Activated CD4-positive, alpha-beta T cell treated with anti-CD3 and anti-CD28 coated beads, Interleukin-2, amount 50 U/mL, for 48 hours (primary cell): ENCODE data around the gene FYCO1.

Experiments used
- DNase-seq, 2 experiments: peaks; one replicate each; pipeline ENCODE4 v3.0.0-alpha.2; 2020

The FYCO1 gene

GRCh38 chr3:45911511-45912226 lies 84.0 kb downstream of the FYCO1 start:
- DNase-seq = no peak

DNA sequence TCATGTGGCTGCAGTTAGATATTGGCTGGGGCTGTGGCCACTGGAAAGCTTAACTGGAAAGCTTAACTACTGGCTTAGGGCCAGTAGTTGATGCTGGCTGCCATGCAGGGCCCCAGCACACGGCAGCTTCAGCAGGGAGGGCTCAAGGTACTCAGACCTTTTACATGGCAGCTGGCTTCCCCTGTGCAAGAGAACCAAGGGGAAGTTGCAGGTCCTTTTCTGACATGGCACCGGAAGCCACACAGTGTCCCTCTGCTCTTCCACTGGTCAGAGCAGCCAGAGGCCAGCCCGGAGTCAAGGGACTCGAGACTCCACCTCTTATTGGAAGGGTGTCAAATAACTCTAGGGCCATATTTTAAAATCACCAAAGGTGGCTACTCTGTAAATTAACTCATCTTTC lies 84.7 kb downstream of the FYCO1 start:
- DNase-seq = no peak

- DNase-seq = no peak
Observed at GRCh38 chr3:45909542-45909941, 86.1 kb downstream of the FYCO1 start.

DNA sequence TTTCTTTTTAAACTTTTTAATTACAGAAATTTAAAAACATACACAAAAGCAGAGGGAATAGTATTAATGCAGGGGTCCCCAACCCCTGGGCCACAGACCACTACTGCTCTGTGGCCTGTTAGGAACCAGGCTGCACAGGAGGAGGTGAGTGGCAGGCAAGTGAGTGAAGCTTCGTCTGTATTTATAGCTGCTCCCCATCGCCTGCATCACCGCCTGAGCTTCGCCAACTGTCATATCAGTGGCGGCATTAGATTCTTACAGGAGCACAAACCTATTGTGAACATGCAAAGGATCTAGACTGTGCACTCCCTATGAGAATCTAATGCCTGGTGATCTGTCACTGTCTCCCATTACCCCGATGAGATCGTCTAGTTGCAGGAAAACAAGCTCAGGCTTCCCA lies 86.9 kb downstream of the FYCO1 start:
- DNase-seq = no peak

DNA sequence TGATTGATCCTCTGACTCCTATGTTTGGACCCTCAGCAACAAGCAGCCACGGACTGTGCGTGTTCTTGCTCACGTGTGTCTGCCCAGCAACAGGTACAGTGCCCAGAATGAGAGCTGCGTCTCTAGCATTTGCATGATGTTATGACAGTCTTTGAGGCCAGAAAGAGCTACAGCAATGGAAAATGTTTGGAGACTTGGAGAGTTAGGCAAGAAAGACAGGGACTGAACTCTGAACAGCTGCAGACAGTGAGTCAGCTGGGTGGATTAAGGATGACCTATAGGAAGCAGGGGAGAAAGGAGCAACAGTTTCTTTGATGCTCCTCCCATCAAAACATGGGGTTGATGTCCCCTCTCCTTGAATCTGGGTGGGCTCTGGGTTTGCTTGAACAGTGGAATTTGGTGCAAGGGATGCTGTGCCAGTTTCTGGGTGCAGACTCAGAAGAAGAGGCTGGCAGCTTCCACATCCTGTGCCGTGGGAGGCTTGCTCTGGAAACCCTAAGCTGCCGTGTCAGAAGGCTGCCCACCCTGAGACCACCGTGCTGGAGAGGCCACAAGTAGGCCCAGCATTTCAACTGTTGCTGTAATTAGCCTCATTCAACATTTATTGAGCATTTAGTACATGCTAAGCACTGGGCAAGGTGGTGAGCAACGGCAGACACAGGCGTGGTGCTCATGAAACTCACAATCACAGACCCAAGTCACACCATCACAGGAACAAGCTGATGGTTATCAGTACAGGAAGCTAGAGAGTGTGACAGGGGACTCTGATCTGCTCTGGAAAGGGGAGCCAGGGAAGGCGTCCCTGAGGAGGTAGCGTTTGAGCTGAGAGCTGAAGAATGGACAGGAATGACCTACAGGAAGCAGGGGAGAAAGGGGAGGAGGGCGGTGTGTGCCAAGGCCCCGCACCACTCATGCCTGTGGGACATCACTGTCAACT lies 87.6 kb downstream of the FYCO1 start:
- DNase-seq = no peak

GRCh38 chr3:45906681-45907407 lies 88.8 kb downstream of the FYCO1 start:
- DNase-seq = no peak

- DNase-seq = no peak
Observed at GRCh38 chr3:45905755-45906154, 89.9 kb downstream of the FYCO1 start.

- no peak for DNase-seq
Observed at GRCh38 chr3:45904931-45905330, 90.7 kb downstream of the FYCO1 start.

DNA sequence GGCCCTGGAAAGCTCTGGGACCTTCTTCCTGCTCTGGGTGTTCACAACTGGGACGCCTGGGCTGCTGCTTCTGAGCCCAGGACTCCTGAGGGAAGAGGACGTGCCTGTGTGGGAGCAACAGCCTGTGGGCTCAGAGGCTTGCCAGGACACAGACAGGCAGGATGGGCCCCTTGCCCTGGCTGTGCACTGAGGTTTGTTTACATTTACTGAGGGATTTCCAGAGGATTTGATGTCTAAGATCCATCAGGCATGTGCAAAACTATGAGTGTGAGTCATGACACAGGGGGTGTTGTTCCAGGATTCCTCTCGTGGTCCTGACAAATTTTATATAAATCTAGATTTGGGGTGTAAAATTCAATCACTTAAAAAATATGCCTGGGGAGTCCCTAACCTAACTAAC lies 98.7 kb downstream of the FYCO1 start:
- DNase-seq = no peak

DNA sequence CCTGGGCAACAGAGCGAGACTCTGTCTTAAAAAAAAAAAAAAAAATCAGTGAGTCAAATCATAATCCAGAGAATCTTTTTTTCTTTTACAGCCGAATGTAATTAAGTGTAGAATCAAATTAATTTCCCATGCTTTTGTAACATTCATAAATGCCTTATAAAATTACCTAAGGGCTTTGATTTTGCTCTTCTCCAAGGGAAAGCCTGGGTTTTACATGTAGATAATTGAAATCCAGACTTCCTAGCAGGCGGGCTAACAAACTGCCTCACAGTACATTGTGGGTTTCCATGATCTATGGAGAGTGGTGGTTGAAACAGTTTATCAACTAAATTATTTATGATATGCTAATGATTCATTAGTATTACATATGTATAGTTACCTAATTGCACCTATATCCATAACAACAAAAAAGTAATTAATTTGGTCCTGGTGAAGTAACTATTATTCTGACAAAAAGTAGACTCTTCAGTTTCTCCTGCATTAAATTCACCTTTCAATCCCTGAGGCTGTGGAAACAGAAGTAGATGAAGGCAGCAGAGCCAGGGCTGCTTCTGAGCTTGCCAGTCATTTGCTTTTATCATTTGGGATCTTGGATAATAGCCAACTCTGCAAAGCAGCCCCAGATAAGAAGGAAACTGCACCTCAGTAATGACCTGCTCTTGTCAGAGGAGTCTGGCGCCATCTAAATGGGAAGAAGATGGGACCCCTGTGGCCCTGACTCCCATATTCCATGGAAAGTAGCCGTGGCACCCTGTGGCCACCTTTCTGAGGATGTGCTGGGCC lies 99.7 kb downstream of the FYCO1 start:
- no peak for DNase-seq

GRCh38 chr3:45894015-45894414 lies 101.6 kb downstream of the FYCO1 start:
- DNase-seq = no peak

- DNase-seq = no peak
Observed at GRCh38 chr3:45892161-45892560, 103.5 kb downstream of the FYCO1 start.

DNA sequence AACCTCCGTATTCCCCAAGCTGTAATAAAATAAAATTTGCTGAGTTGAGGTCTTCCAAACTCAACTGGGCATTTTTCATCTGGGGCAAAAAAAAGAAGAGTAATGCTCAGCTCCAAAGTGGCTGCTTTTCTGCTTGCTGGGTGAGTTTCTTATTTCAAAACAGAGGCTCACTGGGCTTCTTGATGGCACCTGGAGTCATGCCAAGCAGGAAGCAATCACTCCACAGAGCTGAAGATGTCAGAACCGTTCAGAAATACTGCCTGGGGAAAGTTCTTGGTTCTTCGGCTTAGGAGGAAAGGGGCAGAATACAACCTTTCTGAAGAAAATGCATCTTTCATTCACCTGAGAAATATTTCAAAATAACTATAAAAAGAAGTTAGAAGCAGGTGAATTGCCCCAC lies 105.2 kb downstream of the FYCO1 start:
- no peak for DNase-seq

GRCh38 chr3:45889337-45889736 lies 106.3 kb downstream of the FYCO1 start:
- DNase-seq = no peak

GRCh38 chr3:45887759-45888511 lies 107.7 kb downstream of the FYCO1 start:
- no peak for DNase-seq

DNA sequence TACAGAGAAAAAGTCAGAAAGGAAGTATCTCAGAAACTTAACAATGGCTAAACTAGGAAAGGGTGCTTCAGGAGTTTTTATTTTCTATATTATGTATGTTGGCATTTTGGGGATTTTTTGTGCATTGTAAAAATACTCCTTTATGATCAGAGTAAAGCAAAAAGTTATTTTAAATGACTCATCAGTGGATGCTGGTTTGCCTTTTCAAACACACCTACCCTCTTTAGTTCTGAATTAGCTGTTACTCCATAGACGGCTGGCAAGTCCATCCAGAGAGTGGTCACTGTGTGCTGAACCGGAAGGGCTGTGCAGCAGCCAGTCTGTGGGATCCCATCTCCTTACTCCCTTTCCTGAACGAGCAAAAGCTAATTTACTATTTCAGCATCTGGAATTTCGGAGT lies 108.3 kb downstream of the FYCO1 start:
- DNase-seq = no peak

DNA sequence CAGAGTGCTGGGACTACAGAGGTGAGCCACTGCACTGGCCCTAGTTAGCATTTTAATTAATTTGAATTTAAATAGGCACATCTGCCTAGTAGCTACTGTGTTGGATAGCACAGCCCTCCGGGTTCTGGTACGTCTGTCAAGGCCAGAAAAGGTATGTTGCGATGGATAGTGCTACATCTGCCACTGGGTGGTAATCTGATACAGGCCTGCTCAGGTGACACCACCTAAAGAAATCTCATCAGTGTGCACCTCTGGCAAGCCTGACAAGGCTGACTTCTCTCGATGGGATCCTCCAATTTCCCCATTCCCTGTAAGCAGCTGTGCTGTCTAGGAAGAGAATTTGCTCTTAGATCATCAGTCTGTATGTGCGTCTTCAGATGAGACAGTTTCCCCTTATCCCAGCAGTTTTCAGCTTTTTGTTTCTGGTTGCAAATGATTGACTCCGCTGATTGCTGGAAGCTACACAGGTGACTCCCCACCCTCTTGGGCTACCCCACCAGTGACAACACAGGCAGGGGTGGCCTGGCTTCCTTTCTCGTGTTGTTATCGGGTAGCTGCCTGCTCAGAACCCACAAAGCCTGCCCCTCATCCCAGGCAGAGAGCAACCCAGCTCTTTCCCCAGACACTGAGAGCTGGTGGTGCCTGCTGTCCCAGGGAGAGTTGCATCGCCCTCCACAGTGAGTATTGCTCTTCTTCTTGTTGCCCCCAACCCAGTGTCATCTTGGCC lies 109.5 kb downstream of the FYCO1 start, which contains the start of gene CCR9:
Gene CCR9, plus strand, starts transcription at position 565 of the 727 bp plus-strand sequence. CDS start 8,391 bp downstream, outside the sequence.
- DNase-seq = no peak

- DNase-seq = peak; percentile 42 to 54
Observed at GRCh38 chr3:45884368-45885201, 111.0 kb downstream of the FYCO1 start.

DNA sequence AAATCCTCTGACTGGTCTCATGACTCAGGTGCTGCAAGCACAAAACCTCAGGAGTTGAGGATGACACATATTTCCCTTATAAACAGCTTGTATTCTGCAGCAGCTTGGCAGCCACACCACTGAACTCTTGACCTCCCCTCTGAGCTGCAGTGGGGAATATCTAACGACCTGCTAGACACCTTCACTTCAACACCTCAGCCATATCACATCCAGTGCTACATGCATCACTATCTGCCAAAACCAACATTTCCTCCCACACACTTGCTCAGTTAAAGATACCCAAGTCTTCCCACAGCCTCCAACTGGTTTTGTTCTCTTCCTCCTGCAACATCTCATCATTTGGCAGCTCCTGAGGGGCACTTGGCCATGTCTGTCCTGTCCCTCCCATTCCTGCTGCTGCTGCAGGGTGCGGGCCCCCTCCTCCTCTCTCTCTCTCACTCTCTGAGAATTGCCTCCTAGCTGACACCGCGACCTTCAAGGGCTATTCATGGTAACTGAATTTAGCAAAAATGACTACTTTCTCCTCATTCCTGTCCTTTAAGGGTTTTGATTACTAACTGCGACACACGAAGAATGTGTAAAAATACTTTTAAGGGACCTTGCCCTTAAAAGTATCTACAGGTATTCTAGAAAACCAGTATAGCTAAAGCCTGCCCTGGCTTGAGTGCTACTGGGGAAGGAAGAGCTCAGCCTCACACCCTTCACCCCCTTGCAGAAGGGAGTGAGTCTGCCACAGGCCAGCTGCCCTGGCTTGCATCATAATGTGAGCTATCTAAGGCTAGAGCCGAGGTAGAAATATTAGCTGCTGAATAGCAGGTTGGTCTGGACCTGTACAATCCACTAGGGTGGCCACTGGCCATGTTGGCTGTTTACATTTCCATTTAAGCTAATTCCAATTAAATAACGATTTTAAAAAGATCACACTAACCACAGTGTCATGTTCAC lies 114.3 kb downstream of the FYCO1 start:
- DNase-seq = peak; percentile 9 to 35
